GM12872 (cell line): ENCODE results near the gene ZNF544.

Experiments
- TF ChIP-seq, protein P1 (sequence below): IDR thresholded peaks from 3 replicates; pipeline ENCODE4 v1.5.1; 2011; ENCODE audit warnings: low read depth, mild to moderate bottlenecking, low read length, moderate library complexity; ENCODE audit not compliant: insufficient read depth

Gene ZNF544

DNA sequence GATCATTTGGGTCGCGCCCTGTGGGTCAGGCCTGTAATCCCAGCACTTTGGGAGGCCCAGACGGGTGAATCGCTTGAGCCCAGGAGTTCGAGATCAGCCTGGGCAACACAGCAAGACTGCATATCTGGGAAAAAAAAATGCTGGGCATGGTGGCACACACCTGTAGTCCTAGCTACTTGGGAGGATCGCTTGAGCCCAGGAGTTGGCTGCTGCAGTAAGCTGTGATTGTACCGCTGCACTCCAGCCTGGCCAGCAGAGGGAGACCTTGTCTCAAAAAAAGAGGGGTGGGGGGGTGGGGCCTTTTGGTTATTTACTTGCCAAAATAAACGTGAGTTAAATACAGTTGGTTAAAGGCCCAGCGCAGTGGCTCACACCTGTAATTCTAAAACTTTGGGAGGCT lies 9.8 kb upstream of the ZNF544 start:
- TF ChIP-seq, protein P1, sequence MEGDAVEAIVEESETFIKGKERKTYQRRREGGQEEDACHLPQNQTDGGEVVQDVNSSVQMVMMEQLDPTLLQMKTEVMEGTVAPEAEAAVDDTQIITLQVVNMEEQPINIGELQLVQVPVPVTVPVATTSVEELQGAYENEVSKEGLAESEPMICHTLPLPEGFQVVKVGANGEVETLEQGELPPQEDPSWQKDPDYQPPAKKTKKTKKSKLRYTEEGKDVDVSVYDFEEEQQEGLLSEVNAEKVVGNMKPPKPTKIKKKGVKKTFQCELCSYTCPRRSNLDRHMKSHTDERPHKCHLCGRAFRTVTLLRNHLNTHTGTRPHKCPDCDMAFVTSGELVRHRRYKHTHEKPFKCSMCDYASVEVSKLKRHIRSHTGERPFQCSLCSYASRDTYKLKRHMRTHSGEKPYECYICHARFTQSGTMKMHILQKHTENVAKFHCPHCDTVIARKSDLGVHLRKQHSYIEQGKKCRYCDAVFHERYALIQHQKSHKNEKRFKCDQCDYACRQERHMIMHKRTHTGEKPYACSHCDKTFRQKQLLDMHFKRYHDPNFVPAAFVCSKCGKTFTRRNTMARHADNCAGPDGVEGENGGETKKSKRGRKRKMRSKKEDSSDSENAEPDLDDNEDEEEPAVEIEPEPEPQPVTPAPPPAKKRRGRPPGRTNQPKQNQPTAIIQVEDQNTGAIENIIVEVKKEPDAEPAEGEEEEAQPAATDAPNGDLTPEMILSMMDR, result peak; percentile 35; the same call in 1 of the 3 replicates

DNA sequence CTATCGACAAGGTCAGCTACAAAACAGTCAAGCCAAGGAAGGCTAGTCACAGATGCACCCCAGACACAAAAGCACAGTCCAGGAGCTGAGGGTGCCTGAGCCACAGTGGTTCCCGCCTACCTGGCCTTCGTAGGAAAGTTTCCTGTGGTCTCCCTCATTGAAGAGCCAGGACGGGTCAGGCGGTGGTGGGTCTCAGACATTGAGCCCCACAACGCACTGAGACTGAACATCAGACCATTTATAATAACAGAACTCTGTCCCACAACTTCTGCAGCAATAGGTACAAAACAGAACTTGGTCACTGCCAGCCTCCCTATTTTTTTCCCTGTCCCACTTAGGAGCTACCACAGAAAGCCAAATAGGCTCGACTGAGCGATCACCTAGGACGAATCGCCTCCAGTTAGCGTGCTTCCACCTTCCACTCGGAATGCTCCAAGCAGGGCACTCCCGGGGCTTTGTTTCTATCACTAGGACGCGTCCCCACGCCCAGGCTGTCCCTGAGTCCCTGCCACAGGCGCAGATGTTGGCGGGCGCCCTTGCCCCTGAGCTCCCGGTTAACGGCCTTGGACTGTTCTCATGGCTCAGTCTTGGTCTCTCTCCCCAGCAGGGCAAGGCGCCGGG lies 640 bp upstream of the ZNF544 start:
- TF ChIP-seq, protein P1, result no peak

DNA sequence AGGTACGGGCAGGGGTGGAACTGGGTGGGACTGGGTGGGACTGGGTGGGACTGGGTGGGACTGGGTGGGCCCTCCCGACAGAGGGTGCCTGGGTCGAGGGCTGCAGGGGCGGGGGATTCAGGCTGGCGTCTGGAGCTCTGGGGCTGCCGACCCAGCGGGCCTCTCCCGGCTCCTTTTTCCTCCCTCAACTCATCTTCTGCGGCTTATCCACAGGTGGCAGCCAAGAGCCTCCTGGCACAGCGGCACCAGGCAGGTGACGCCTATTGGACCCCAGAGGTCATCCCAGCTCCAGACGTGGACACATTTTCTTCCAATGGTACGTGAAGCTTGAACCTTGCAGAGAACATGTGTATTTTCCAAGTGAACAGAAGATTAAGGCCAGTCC lies 533 bp downstream of the ZNF544 start:
- TF ChIP-seq, protein P1, result peak; percentile 41

DNA sequence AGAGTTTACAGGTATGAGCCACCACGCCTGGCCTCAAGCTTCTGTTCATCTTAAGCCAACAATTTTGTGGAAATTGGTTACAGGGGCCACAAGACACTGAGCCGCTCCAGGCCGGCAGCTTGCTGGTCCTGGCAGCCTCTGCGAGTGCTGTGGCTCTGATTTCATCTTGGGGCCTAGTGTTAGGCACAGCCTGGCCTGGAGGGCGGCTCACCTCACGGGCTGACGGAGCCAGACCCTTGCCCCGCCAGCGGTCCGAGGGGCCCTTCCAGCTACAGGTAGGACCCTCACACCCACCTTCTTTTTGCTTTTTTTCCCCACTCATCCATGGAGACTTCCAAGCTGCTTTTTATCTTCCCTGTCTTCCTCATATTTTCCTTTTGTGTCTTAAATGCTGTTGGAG lies 8.6 kb downstream of the ZNF544 start:
- TF ChIP-seq, protein P1, result no peak

DNA sequence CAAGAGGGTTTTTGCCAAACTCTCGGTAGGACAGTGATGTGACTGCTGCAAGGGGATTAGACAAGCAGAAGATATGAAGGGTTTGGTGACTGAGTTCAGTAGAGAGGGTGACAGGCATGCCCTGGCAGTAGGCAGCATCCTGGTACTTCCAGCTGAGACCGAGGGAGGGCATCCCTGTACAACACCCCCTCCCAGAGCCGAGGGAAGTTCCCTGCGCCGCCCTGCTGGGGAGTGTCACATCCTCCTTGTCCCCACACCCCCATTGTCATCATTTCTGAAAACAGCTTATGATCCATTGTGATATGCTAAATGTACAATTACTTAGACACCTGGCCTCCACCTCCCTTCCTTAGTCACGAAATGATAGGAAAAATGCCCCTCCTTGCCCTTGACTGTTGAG lies 14.6 kb downstream of the ZNF544 start:
- TF ChIP-seq, protein P1, result no peak

DNA sequence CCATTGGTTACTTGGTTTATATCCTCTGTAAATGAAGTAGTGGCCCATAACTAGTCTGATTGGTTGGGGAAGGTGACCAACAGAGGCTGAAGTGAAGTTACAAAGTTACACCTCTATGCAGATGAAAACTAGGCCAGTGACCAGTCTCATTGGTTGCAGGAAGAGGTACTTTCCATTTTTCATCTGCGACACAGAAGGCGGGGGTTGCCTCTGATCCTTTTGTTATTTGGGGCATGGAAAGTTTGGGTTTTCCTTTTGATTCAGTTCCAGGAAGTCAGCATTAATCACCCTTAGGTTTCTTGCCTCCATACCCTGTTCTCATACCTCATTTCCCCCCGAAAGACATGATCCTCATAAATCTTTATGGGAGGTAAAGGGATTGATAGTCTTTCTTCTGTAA lies 20.2 kb downstream of the ZNF544 start:
- TF ChIP-seq, protein P1, result no peak

DNA sequence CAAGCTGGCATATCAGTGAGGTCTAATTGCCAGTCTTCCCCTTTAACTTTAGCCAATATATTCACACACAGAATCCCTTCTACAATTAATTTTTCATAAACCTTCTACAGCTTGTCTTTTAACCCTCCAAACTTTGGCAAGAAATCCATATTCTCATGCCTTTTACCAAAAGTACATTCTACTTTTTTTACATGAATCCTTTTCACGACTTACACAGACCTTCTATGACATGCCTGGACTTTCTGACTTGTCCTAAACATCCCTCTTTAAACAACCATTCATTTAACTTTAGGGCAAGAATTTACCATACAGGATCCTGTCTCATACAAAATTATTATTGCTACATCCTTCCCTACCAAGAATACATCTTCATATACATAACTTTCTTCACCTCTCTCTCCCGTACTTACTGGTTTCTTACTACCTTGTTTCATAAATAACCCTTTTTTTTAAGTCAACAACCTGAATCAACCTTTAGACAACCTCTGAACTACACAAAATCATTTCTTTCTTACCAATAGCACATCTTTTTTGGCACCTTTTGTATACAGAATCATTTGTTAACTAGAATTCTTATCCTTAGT lies 23.5 kb downstream of the ZNF544 start:
- TF ChIP-seq, protein P1, result no peak
